Measurements from ENCODE around the gene XG. TPM values are rescaled to one million over a fixed set of nuclear protein-coding genes. Genes with fewer than 3 reads are reported as not detected.

Gene XG
- total RNA-seq, 1 donor from 2014 or later = 0.63 TPM

- Mint-ChIP-seq H3K4me3 (no peak overlapping the region), H3K4me1 (ENCODE audit: unreplicated experiment) (peaks cover 23% of the 10 kb centered on the region), H3K27me3 (no peaks in the 10 kb centered on the region), H3K36me3 (peaks cover 23% of the 10 kb centered on the region), H3K9me3 (no peaks in the 10 kb centered on the region), H3K27ac (no peak overlapping the region)
- no peak for TF ChIP-seq CTCF (conservative IDR thresholded peaks at IDR 0.05)
- no peak for DNase-seq (ENCODE audit: extremely low spot score, unreplicated experiment)
These were observed 38.7 kb upstream of the XG start for GRCh38 chrX:2712890-2713840.

- H3K27me3 Mint-ChIP-seq = no peaks in the 10 kb centered on the region
- H3K4me3 Mint-ChIP-seq = no peak overlapping the region
- no peaks in the 10 kb centered on the region for H3K9me3 Mint-ChIP-seq
- peaks cover 11% of the 10 kb centered on the region for H3K4me1 Mint-ChIP-seq (ENCODE audit: unreplicated experiment)
- no peak overlapping the region for H3K27ac Mint-ChIP-seq
- TF ChIP-seq CTCF (conservative IDR thresholded peaks at IDR 0.05) = no peak
- no peak for DNase-seq (ENCODE audit: extremely low spot score, unreplicated experiment)
- H3K36me3 Mint-ChIP-seq = peaks cover 31% of the 10 kb centered on the region
These were observed 37.3 kb upstream of the XG start for GRCh38 chrX:2714551-2714950.

- no peak for DNase-seq (ENCODE audit: extremely low spot score, unreplicated experiment)
- TF ChIP-seq CTCF (conservative IDR thresholded peaks at IDR 0.05) = no peak
- Mint-ChIP-seq H3K9me3 (no peaks in the 10 kb centered on the region), H3K4me1 (ENCODE audit: unreplicated experiment) (peaks cover 5% of the 10 kb centered on the region), H3K27me3 (no peaks in the 10 kb centered on the region), H3K36me3 (peaks cover 32% of the 10 kb centered on the region), H3K27ac (no peak overlapping the region), H3K4me3 (no peak overlapping the region)
These were observed 36.7 kb upstream of the XG start for GRCh38 chrX:2715066-2715600.

GRCh38 chrX:2717312-2717711 is 34.5 kb upstream of the XG start:
- Mint-ChIP-seq H3K4me3 (no peak overlapping the region), H3K9me3 (no peaks in the 10 kb centered on the region), H3K27ac (no peak overlapping the region), H3K4me1 (ENCODE audit: unreplicated experiment) (no peaks in the 10 kb centered on the region), H3K27me3 (no peaks in the 10 kb centered on the region), H3K36me3 (peaks cover 28% of the 10 kb centered on the region)
- TF ChIP-seq CTCF (conservative IDR thresholded peaks at IDR 0.05) = no peak
- no peak for DNase-seq (ENCODE audit: extremely low spot score, unreplicated experiment)

GRCh38 chrX:2718821-2719220 is 33.0 kb upstream of the XG start:
- peaks cover 38% of the 10 kb centered on the region for H3K36me3 Mint-ChIP-seq
- H3K4me3 Mint-ChIP-seq = no peak overlapping the region
- DNase-seq (ENCODE audit: extremely low spot score, unreplicated experiment) = no peak
- H3K27me3 Mint-ChIP-seq = no peaks in the 10 kb centered on the region
- TF ChIP-seq CTCF (conservative IDR thresholded peaks at IDR 0.05) = no peak
- no peaks in the 10 kb centered on the region for H3K9me3 Mint-ChIP-seq
- no peaks in the 10 kb centered on the region for H3K4me1 Mint-ChIP-seq (ENCODE audit: unreplicated experiment)
- no peak overlapping the region for H3K27ac Mint-ChIP-seq

All from type B pancreatic cell (in vitro differentiated cells).